Raji (cell line): ENCODE data around the gene CDKN1B.

Source experiments
- POLR2A ChIP-seq: IDR thresholded peaks from 2 replicates; pipeline ENCODE4 v1.6.1; 2011; ENCODE audit warnings: low read depth, low read length, control low read depth; ENCODE audit not compliant: insufficient read depth

CDKN1B gene

GRCh38 chr12:12725956-12726554 lies 8.9 kb downstream of the CDKN1B start:
- peak; percentile 87; the same call in 1 of the 2 replicates for TF ChIP-seq POLR2A

- peak; percentile 22; the same call in 1 of the 2 replicates for TF ChIP-seq POLR2A
These were observed 9.5 kb downstream of the CDKN1B start for GRCh38 chr12:12726555-12727093.

GRCh38 chr12:12731178-12731577 lies 14.0 kb downstream of the CDKN1B start:
- TF ChIP-seq POLR2A: no peak

GRCh38 chr12:12731785-12732184 lies 14.6 kb downstream of the CDKN1B start:
- no peak for TF ChIP-seq POLR2A

GRCh38 chr12:12733118-12733517 lies 15.9 kb downstream of the CDKN1B start:
- TF ChIP-seq POLR2A: no peak

GRCh38 chr12:12734054-12734453 lies 16.9 kb downstream of the CDKN1B start:
- TF ChIP-seq POLR2A: no peak

GRCh38 chr12:12734561-12735071 lies 17.4 kb downstream of the CDKN1B start:
- TF ChIP-seq POLR2A: no peak

- no peak for TF ChIP-seq POLR2A
These were observed 18.1 kb downstream of the CDKN1B start for GRCh38 chr12:12735301-12735700.

GRCh38 chr12:12736759-12737676 lies 19.9 kb downstream of the CDKN1B start:
- no peak for TF ChIP-seq POLR2A

GRCh38 chr12:12741660-12742059 lies 24.5 kb downstream of the CDKN1B start:
- no peak for TF ChIP-seq POLR2A

GRCh38 chr12:12744546-12745305 lies 27.6 kb downstream of the CDKN1B start:
- no peak for TF ChIP-seq POLR2A

GRCh38 chr12:12745576-12746211 lies 28.5 kb downstream of the CDKN1B start:
- no peak for TF ChIP-seq POLR2A

GRCh38 chr12:12747278-12747677 lies 30.1 kb downstream of the CDKN1B start:
- TF ChIP-seq POLR2A: no peak

GRCh38 chr12:12748044-12748443 lies 30.9 kb downstream of the CDKN1B start:
- no peak for TF ChIP-seq POLR2A

- no peak for TF ChIP-seq POLR2A
These were observed 32.3 kb downstream of the CDKN1B start for GRCh38 chr12:12749433-12749832.

- TF ChIP-seq POLR2A: no peak
These were observed 38.8 kb downstream of the CDKN1B start for GRCh38 chr12:12755923-12756322.
